Left ventricle myocardium inferior (tissue), 1 donor: ENCODE measurements around the gene NRXN3. TPM values are rescaled to one million over a fixed set of nuclear protein-coding genes. Genes with fewer than 3 reads are reported as not detected.

Experiments
- DNase-seq: peaks from one replicate; pipeline ENCODE4 v3.0.0-alpha.2; 2020
- H3K27ac ChIP-seq: fragments of 200-600 bp; replicated peaks from 2 replicates; pipeline ENCODE4 v1.8.0; 2021
- H3K27me3 ChIP-seq: fragments of 200-600 bp; 2 replicates; pipeline ENCODE4 v1.8.0; 2021; ENCODE audit warnings: low read depth
- H3K36me3 ChIP-seq: fragments of 200-600 bp; 2 replicates; pipeline ENCODE4 v1.8.0; 2021
- H3K4me1 ChIP-seq: fragments of 200-600 bp; 2 replicates; pipeline ENCODE4 v1.8.0; 2021
- H3K4me3 ChIP-seq: fragments of 200-600 bp; 2 replicates; pipeline ENCODE4 v1.8.0; 2021; ENCODE audit warnings: mild to moderate bottlenecking, moderate library complexity
- H3K9me3 ChIP-seq: fragments of 200-600 bp; replicated peaks from 2 replicates; pipeline ENCODE4 v1.8.0; 2021
- CTCF ChIP-seq: fragments of 200-600 bp; IDR thresholded peaks from 2 replicates; pipeline ENCODE4 v1.8.0; 2021; ENCODE audit warnings: antibody characterized with exemption, mild to moderate bottlenecking, borderline replicate concordance
- intact Hi-C: fragments of 100-400 bp; cut with micrococcal nuclease; formaldehyde crosslinking; loops from one replicate; pipeline ENCODE4 v1.11.0; 2022
- total RNA-seq: library from RNA; stranded (reverse); fragmentation: NEBNext Ultra II Directional; extraction: Animal tissue kit (Norgen Biotek cat#: 25700); gene quantifications from one replicate; pipeline ENCODE4 v1.2.1, GENCODE V29; 2021
- donor health status: DM: no; HTN: yes; CAD: no; lungs with severe emphysema.

Gene NRXN3
- total RNA-seq, 1 donor from 2014 or later, result 1.2 TPM

- intact Hi-C loops, result no loop called here
- no peak for DNase-seq
- H3K27me3 ChIP-seq, result no peaks in the 10 kb centered on the region
- peaks cover 4% of the 10 kb centered on the region for H3K9me3 ChIP-seq
- H3K27ac ChIP-seq, result no peak overlapping the region
- H3K36me3 ChIP-seq, result no peaks in the 10 kb centered on the region
- no peak overlapping the region for H3K4me3 ChIP-seq
- no peak for TF ChIP-seq CTCF
- no peaks in the 10 kb centered on the region for H3K4me1 ChIP-seq
Observed at GRCh38 chr14:79543967-79544697, 1374.0 kb downstream of the NRXN3 start.

GRCh38 chr14:79544698-79545070, 1374.5 kb downstream of the NRXN3 start:
- no peaks in the 10 kb centered on the region for H3K27me3 ChIP-seq
- peaks cover 4% of the 10 kb centered on the region for H3K9me3 ChIP-seq
- H3K4me3 ChIP-seq, result no peak overlapping the region
- intact Hi-C loops, result no loop called here
- no peaks in the 10 kb centered on the region for H3K36me3 ChIP-seq
- DNase-seq, result no peak
- H3K4me1 ChIP-seq, result no peaks in the 10 kb centered on the region
- no peak for TF ChIP-seq CTCF
- no peak overlapping the region for H3K27ac ChIP-seq

- Histone ChIP-seq H3K4me1 (no peaks in the 10 kb centered on the region), H3K27ac (no peak overlapping the region), H3K4me3 (no peak overlapping the region), H3K9me3 (peaks cover 4% of the 10 kb centered on the region), H3K27me3 (no peaks in the 10 kb centered on the region), H3K36me3 (no peaks in the 10 kb centered on the region)
- no peak for TF ChIP-seq CTCF
- intact Hi-C loops, result no loop called here
- no peak for DNase-seq
Observed at GRCh38 chr14:79548836-79549235, 1378.7 kb downstream of the NRXN3 start.

- no peaks in the 10 kb centered on the region for H3K27me3 ChIP-seq
- H3K27ac ChIP-seq, result no peak overlapping the region
- intact Hi-C loops, result no loop called here
- H3K4me1 ChIP-seq, result no peaks in the 10 kb centered on the region
- TF ChIP-seq CTCF, result no peak
- peaks cover 4% of the 10 kb centered on the region for H3K9me3 ChIP-seq
- no peak overlapping the region for H3K4me3 ChIP-seq
- H3K36me3 ChIP-seq, result no peaks in the 10 kb centered on the region
- no peak for DNase-seq
Observed at GRCh38 chr14:79549515-79549914, 1379.3 kb downstream of the NRXN3 start.

GRCh38 chr14:79551523-79551922, 1381.3 kb downstream of the NRXN3 start:
- H3K27ac ChIP-seq, result no peak overlapping the region
- no peak for DNase-seq
- peaks cover 4% of the 10 kb centered on the region for H3K9me3 ChIP-seq
- H3K36me3 ChIP-seq, result no peaks in the 10 kb centered on the region
- no peaks in the 10 kb centered on the region for H3K4me1 ChIP-seq
- TF ChIP-seq CTCF, result no peak
- intact Hi-C loops, result no loop called here
- H3K4me3 ChIP-seq, result no peak overlapping the region
- no peaks in the 10 kb centered on the region for H3K27me3 ChIP-seq
